Astrocyte of the cerebellum (primary cell): Measurements from ENCODE around the gene TEX50.
"Not testable (repeated sequence)": the region's sequence is repeated elsewhere in the genome, so short reads cannot be mapped to it uniquely, and the experiment has no call there.

Experiments
- DNase-seq: peaks from one replicate; pipeline ENCODE4 v3.0.0-alpha.2; 2011; ENCODE audit warnings: low read depth
- H3K4me3 ChIP-seq: 2 replicates; pipeline ENCODE4 v1.5.1; 2011; ENCODE audit warnings: mild to moderate bottlenecking, low read depth, low read length, moderate library complexity
- in situ Hi-C: cut with HindIII; loops from 2 replicates; pipeline ENCODE4 v1.10.0; 2017; ENCODE audit warnings: low sequenced_read_pairs
- TF ChIP-seq, protein P1 (sequence below): IDR thresholded peaks from 2 replicates; pipeline ENCODE4 v1.5.1; 2012; ENCODE audit warnings: low read length, low read depth, moderate library complexity, mild to moderate bottlenecking; ENCODE audit errors: missing control alignments

TEX50 gene

DNA sequence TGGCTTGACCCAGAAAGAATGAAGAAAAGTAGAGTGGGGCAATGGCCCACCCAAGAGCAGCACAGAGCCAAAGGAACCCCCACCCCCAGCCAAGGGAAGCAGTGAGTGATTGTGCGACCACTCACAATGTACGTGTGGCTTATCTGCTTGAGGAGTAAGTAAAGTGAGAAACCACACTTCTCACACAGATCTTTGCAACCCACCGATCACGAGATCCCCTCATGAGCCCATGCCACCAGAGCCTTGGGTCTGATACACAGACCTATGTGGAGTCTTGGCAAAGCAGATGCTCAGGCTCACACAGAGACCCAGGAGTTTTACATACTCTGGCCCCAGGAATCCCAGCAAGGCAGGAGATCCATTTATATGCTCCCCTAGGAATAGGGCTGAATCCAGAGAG is 18.3 kb upstream of the TEX50 start:
- in situ Hi-C loops, result no loop called here
- H3K4me3 ChIP-seq, result no peak overlapping the region
- TF ChIP-seq, protein P1, sequence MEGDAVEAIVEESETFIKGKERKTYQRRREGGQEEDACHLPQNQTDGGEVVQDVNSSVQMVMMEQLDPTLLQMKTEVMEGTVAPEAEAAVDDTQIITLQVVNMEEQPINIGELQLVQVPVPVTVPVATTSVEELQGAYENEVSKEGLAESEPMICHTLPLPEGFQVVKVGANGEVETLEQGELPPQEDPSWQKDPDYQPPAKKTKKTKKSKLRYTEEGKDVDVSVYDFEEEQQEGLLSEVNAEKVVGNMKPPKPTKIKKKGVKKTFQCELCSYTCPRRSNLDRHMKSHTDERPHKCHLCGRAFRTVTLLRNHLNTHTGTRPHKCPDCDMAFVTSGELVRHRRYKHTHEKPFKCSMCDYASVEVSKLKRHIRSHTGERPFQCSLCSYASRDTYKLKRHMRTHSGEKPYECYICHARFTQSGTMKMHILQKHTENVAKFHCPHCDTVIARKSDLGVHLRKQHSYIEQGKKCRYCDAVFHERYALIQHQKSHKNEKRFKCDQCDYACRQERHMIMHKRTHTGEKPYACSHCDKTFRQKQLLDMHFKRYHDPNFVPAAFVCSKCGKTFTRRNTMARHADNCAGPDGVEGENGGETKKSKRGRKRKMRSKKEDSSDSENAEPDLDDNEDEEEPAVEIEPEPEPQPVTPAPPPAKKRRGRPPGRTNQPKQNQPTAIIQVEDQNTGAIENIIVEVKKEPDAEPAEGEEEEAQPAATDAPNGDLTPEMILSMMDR, result no peak
- no peak for DNase-seq

DNA sequence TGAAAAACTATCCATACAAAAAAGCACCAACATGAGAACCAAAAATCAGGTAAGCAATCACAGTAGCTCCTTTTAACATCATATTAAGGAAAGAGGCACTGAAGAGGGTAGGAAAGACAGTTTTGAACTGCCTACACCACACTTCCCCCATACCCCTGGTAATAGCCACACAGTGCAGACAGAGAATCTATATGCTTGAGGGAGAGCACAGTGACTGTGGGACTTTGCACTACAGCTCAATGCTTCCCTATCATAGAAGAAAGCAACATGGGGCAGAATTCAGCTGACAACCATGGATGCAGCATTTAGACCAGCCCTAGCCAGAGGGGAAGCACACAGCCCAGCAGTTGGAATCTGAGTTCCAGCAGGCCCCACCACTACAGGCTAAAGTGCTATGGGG is 7.9 kb upstream of the TEX50 start:
- in situ Hi-C loops, result no loop called here
- TF ChIP-seq, protein P1, result no peak
- H3K4me3 ChIP-seq, result no peak overlapping the region
- no peak for DNase-seq

DNA sequence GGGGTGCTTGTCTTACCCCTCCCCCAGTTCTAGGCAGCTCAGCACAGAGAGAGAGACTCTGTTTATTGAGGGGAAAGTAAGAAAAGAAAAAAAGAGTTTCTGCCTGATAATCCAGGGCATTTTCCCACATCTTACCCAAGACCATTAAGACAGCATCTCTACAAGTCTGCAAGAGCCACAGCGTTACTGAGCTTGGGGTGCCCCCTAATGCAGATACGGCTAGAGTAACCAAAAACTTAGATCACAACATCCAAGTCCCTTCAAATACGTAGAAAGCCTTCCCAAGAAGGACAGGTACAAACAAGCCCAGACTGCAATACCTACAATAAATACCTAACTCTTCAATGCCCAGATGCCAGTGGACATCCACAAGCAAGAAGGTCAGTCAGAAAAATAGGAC is 6.2 kb upstream of the TEX50 start:
- in situ Hi-C loops, result no loop called here
- TF ChIP-seq, protein P1, result no peak
- no peak for DNase-seq
- H3K4me3 ChIP-seq, result no peak overlapping the region

DNA sequence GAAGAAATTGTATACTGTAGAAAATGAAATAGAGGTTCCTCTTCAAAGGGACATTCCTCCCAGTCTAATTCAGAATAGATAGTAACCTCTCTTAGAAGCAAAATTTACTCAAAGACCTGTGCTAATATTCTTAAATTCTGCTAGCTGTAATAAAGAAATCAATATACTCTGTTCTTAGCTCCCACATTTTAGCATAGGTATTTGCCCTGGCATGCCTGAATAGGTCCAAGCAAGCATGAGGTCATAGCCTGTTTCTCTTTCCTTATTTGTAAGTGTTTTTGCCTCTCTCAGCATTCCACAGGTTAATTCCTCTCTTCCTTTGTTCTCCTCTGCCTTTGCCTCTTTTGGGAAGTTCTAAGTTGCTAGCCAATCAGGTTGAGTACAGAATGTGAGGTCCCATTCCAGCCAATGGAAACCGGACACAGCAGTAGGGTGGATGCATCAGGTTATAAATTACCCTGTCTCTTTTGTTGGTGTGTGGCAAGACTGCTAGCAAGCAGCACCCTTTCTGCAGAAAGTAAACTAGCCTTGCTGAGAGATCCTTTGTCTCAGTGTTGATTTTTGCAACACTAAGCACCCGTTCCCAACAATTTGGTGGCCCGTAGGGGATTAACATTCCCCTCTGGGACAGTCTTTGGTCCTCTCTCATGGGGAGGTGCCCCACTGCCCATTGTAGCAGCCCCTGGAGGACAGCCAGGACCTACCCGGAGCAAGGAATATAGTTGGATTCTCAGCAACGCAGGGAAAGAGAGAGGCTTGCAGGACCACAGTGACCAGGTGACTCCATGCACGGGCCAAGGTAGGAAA is 2.3 kb downstream of the TEX50 start:
- DNase-seq, in situ Hi-C loops, H3K4me3 ChIP-seq: not testable (repeated sequence)

DNA sequence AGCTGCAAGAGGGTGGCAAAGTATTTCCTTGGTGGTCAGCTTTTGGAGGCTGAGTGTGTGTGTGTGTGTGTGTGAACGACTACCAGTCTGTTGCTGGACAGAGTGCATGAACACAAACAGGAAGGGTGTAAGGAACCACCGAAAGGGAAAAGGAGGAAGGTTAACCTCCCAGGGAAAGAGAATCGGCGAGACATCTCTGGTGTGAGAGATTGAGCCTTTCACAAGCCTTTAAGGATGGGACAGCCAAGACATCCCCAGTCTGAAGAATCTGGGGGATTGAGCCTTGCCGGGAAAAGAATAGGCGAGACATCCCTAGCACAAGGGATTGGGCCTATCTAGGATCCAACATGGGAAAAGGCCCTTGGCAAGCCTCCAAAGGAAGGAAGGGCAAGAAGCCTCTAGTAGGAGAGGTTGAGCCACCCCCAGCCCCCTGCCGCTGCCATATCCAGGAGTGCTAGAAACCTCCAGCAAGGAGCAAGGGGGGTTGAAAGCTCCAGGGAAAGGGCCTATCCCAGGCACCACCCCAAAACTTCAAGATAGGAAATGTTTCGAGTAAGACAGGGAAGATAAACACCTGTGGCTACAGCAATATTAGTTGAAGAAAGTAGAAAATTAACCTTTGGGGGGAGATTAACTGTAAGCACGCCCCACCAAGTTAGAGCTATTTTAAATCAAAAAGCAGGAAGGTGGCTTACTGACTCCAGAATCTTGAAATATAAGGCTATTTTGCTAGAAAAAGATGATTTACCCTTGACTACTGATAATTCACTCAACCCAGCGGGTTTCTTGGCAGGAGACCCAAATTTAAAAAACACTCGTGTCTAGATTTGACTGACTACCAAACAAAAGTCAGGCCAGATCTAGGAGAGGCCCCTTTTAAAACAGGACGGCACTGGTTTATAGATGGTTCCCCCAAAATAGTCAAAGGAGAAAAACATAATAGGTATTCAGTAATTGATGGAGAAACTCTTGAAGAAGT is 3.2 kb downstream of the TEX50 start:
- TF ChIP-seq, protein P1, result no peak

DNA sequence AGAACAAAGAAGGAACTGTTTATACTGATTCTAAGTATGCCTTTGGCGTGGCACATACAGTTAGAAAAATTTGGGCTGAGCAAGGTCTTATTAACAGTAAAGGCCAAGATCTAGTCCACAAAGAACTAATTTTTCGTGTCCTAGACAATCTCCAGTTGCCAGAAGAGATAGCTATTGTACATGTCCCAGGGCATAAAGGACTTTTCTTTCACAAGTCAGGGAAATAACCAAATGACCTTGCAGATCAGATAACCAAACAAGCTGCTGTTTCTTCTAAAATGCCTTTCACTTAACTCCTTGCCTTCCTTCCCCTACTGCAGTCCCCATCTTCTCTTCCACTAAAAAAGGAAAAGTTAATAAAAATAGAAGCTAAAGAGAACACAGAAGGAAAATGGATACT is 4.0 kb downstream of the TEX50 start:
- no peak for DNase-seq
- TF ChIP-seq, protein P1, result no peak
- in situ Hi-C loops, result no loop called here
- no peak overlapping the region for H3K4me3 ChIP-seq

More for the DNA sequence above, 3.2 kb downstream of the TEX50 start:
- H3K4me3 ChIP-seq, result no peak overlapping the region
- in situ Hi-C loops, result no loop called here
- no peak for DNase-seq

DNA sequence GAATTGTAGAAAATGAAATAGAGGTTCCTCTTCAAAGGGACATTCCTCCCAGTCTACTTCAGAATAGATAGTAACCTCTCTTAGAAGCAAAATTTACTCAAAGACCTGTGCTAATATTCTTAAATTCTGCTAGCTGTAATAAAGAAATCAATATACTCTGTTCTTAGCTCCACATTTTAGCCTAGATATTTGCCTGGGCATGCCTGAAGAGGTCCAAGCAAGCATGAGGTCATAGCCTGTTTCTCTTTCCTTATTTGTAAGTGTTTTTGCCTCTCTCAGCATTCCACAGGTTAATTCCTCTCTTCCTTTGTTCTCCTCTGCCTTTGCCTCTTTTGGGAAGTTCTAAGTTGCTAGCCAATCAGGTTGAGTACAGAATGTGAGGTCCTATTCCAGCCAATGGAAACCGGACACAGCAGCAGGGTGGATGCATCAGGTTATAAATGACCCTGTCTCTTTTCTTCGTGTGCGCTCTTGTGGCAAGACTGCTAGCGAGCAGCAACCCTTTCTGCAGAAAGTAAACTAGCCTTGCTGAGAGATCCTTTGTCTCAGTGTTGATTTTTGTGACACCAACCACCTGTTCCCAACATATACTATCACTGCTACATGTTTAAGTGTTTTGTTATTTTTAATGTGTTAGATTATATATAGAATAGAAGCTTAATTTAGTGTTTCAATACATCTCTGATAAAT is 7.5 kb downstream of the TEX50 start:
- H3K4me3 ChIP-seq, in situ Hi-C loops, DNase-seq: not testable (repeated sequence)
